ENCODE measurements around the gene TFF1. TPM values are rescaled to one million over a fixed set of nuclear protein-coding genes. Genes with fewer than 3 reads are reported as not detected.

TFF1 gene
- total RNA-seq, 1 donor from 2014 or later: not detected

DNA sequence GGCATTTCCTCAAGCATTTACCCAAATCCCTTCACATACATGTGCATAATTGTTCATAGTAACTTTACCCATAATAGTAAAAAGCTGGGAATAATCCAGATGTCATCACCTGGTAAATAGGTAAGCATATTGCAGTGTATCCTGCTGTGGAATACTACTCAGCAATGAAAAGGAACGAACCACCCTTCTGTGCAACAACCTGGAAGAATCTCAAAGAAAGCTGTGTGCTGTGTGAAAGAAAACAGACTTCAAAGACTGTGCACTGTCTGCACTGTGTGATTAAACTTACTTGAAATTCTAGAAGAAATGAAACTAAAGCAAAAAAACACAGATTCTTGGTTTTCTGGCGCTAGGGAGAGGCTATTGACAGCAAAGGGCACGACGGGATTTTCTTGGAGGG lies 29.1 kb downstream of the TFF1 start:
- Mint-ChIP-seq H3K4me3 (ENCODE audit: unreplicated experiment) (no peak overlapping the region), H3K36me3 (ENCODE audit: unreplicated experiment) (peaks cover 4% of the 10 kb centered on the region), H3K9me3 (ENCODE audit: unreplicated experiment) (no peaks in the 10 kb centered on the region), H3K27me3 (ENCODE audit: unreplicated experiment) (no peaks in the 10 kb centered on the region), H3K27ac (ENCODE audit: unreplicated experiment) (peak overlapping the region; percentile 75), H3K4me1 (ENCODE audit: low read depth, unreplicated experiment) (peaks cover 18% of the 10 kb centered on the region)
- TF ChIP-seq, protein P1, sequence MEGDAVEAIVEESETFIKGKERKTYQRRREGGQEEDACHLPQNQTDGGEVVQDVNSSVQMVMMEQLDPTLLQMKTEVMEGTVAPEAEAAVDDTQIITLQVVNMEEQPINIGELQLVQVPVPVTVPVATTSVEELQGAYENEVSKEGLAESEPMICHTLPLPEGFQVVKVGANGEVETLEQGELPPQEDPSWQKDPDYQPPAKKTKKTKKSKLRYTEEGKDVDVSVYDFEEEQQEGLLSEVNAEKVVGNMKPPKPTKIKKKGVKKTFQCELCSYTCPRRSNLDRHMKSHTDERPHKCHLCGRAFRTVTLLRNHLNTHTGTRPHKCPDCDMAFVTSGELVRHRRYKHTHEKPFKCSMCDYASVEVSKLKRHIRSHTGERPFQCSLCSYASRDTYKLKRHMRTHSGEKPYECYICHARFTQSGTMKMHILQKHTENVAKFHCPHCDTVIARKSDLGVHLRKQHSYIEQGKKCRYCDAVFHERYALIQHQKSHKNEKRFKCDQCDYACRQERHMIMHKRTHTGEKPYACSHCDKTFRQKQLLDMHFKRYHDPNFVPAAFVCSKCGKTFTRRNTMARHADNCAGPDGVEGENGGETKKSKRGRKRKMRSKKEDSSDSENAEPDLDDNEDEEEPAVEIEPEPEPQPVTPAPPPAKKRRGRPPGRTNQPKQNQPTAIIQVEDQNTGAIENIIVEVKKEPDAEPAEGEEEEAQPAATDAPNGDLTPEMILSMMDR (IDR thresholded peaks at IDR 0.05; ENCODE audit: partially characterized antibody, unreplicated experiment): no peak
- DNase-seq: no peak

DNA sequence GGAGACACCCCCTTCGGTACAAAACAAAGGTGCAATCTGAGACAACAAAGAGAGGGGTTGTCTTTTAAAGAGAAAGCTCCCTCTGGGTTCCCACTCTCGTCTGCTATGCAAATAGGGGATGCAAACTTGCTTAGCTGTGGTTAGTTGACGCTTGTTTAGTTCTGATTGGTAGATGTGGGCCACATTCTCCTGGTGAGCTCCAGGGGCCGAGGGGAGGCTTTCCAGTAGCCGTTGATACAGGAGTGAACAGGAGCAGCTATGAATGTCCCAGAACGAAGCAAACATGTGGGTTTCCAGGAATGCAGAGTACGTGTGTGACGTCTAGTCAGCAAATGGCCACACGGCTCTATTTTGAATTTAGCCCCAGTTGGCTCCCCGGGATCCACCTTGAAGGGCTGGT lies 30.3 kb downstream of the TFF1 start:
- peaks cover 18% of the 10 kb centered on the region for H3K4me1 Mint-ChIP-seq (ENCODE audit: low read depth, unreplicated experiment)
- TF ChIP-seq, protein P1 (IDR thresholded peaks at IDR 0.05; ENCODE audit: partially characterized antibody, unreplicated experiment): no peak
- H3K4me3 Mint-ChIP-seq (ENCODE audit: unreplicated experiment): no peak overlapping the region
- no peaks in the 10 kb centered on the region for H3K9me3 Mint-ChIP-seq (ENCODE audit: unreplicated experiment)
- H3K27me3 Mint-ChIP-seq (ENCODE audit: unreplicated experiment): no peaks in the 10 kb centered on the region
- no peak for DNase-seq
- no peak overlapping the region for H3K27ac Mint-ChIP-seq (ENCODE audit: unreplicated experiment)
- peaks cover 16% of the 10 kb centered on the region for H3K36me3 Mint-ChIP-seq (ENCODE audit: unreplicated experiment)

DNA sequence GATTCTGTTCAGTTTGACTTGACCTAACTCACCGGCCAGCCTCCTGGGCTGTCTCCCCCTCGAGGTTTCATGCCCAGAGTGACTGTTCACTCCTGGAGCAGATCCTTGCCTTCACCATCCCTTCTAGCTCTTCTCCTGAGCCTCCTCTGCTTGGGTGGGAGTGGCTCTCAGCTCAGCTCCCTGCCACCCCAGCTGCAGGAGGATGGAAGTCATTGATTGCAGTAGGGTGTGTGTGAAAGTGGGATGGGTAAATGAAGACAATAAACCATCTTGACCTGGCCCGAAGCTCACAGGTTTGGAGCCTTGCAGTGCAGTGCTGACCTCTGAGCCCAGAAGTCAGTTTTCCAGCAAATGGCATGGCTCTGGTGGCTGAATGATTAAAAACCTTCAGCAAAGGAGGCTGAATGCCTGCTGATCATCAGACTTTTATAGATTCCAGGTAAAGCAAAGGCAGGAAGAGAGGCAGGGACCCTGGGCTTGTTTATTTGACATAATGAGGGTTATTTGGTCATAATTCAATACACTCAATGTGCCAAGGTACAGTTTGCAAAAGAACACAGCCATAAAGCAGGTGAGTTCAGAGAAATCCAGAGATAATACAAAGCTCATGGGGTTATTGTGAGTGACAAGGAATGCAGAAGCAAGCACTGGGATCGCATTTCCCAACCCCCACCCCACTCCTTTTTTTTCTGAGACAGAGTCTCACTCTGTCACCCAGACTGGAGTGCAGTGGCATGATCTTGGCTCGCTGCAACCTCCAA lies 33.6 kb downstream of the TFF1 start:
- no peak for DNase-seq

DNA sequence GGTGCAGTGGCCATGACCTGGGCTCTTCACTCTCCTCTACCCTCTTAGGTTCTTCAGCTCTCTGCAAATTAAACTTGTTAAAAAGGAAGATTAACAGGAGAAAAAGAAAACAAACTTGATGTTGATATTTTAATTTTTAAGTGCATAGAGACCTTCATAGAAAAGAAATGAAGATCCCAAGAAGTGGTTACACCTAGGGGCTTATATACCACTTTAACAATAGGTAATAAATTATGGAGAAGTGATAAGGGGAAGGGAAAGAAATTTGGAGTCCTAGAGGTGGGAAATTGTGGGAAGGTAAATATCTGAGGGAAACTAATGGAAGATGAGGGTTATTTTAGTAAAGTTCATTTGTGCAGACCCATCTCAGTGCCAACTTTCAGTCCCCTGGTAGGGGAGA lies 34.7 kb downstream of the TFF1 start:
- TF ChIP-seq, protein P1 (IDR thresholded peaks at IDR 0.05; ENCODE audit: partially characterized antibody, unreplicated experiment): no peak
- no peak overlapping the region for H3K27ac Mint-ChIP-seq (ENCODE audit: unreplicated experiment)
- H3K36me3 Mint-ChIP-seq (ENCODE audit: unreplicated experiment): peaks cover 22% of the 10 kb centered on the region
- H3K27me3 Mint-ChIP-seq (ENCODE audit: unreplicated experiment): no peaks in the 10 kb centered on the region
- H3K4me1 Mint-ChIP-seq (ENCODE audit: low read depth, unreplicated experiment): no peaks in the 10 kb centered on the region
- H3K4me3 Mint-ChIP-seq (ENCODE audit: unreplicated experiment): no peak overlapping the region
- no peaks in the 10 kb centered on the region for H3K9me3 Mint-ChIP-seq (ENCODE audit: unreplicated experiment)
- no peak for DNase-seq

More for the DNA sequence above, 33.6 kb downstream of the TFF1 start:
- H3K36me3 Mint-ChIP-seq (ENCODE audit: unreplicated experiment): peaks cover 22% of the 10 kb centered on the region
- H3K9me3 Mint-ChIP-seq (ENCODE audit: unreplicated experiment): no peaks in the 10 kb centered on the region
- H3K27me3 Mint-ChIP-seq (ENCODE audit: unreplicated experiment): no peaks in the 10 kb centered on the region
- H3K4me3 Mint-ChIP-seq (ENCODE audit: unreplicated experiment): no peak overlapping the region
- peaks cover 3% of the 10 kb centered on the region for H3K4me1 Mint-ChIP-seq (ENCODE audit: low read depth, unreplicated experiment)
- H3K27ac Mint-ChIP-seq (ENCODE audit: unreplicated experiment): no peak overlapping the region
- TF ChIP-seq, protein P1 (IDR thresholded peaks at IDR 0.05; ENCODE audit: partially characterized antibody, unreplicated experiment): no peak
